MCF 10A (cell line): Measurements from ENCODE around the gene STIMATE. TPM values are rescaled to one million over a fixed set of nuclear protein-coding genes. Genes with fewer than 3 reads are reported as not detected.

Experiments
- BruUV-seq: library from RNA; stranded (reverse); fragments of 400-500 nt; replicated peaks from 2 replicates; lab custom pipeline; 2021; lab: Mats Ljungman, UMichigan
- CTCF ChIA-PET: fragments of 300-600 bp; sonication (Branson Sonifier 250); formaldehyde crosslinking; extraction: SDS; loops from one replicate; lab custom pipeline; 2021; ENCODE audit warnings: antibody characterized with exemption, inconsistent platforms; lab: Yijun Ruan, JAX
- POLR2A ChIA-PET: fragments of 300-600, 350-650 bp; sonication (Branson Sonifier 250); formaldehyde crosslinking; extraction: SDS; loops from one replicate; lab custom pipeline; 2020; ENCODE audit warnings: antibody characterized with exemption, inconsistent platforms; lab: Yijun Ruan, JAX
- DNase-seq: peaks from one replicate; pipeline ENCODE4 v3.0.0-alpha.2; 2018; ENCODE audit not compliant: unreplicated experiment
- H3K27ac Mint-ChIP-seq: one replicate; pipeline ENCODE4 v1.8.0; 2022; ENCODE audit warnings: mild to moderate bottlenecking, low read depth, mixed read lengths; ENCODE audit not compliant: unreplicated experiment
- H3K27me3 Mint-ChIP-seq: one replicate; pipeline ENCODE4 v1.8.0; 2022; ENCODE audit warnings: mixed read lengths; ENCODE audit not compliant: insufficient read depth, unreplicated experiment
- H3K36me3 Mint-ChIP-seq: one replicate; pipeline ENCODE4 v1.8.0; 2022; ENCODE audit warnings: mild to moderate bottlenecking, moderate library complexity, mixed read lengths; ENCODE audit not compliant: insufficient read depth, unreplicated experiment
- H3K4me1 Mint-ChIP-seq: one replicate; pipeline ENCODE4 v1.8.0; 2022; ENCODE audit warnings: mixed read lengths; ENCODE audit not compliant: insufficient read depth, unreplicated experiment
- H3K4me3 Mint-ChIP-seq: one replicate; pipeline ENCODE4 v1.8.0; 2022; ENCODE audit warnings: mild to moderate bottlenecking, moderate library complexity, mixed read lengths; ENCODE audit not compliant: unreplicated experiment
- H3K9me3 Mint-ChIP-seq: one replicate; pipeline ENCODE4 v1.8.0; 2022; ENCODE audit warnings: mixed read lengths; ENCODE audit not compliant: unreplicated experiment
- CTCF ChIP-seq: fragments of 200-600 bp; IDR thresholded peaks from one replicate; pipeline ENCODE4 v1.8.0; 2022; ENCODE audit warnings: antibody characterized with exemption, mild to moderate bottlenecking; ENCODE audit not compliant: unreplicated experiment
- intact Hi-C: fragments of 100-400 bp; cut with micrococcal nuclease; formaldehyde crosslinking; loops from 2 replicates; pipeline ENCODE4 v1.14.1; 2022
- total RNA-seq: library from RNA; stranded (reverse); gene quantifications from 2 replicates; pipeline ENCODE4 v1.2.3, GENCODE V29; 2022

The STIMATE gene
- total RNA-seq, 1 experiment from 2014 or later: 12.0 TPM

GRCh38 chr3:52852419-52852818, 44.9 kb downstream of the STIMATE start:
- no peaks in the 10 kb centered on the region for H3K9me3 Mint-ChIP-seq
- ChIA-PET CTCF (interaction anchor here (0.5 to 2.5 kb wide), 8 partner anchors 8 to 482 kb away, joined by 3 to 10 read pairs (median 3); no protein-coding TSS in a partner anchor), POLR2A (no interaction called here)
- BruUV-seq: no TSS peak
- TF ChIP-seq CTCF: no peak
- intact Hi-C loops: no loop called here
- DNase-seq: no peak
- no peaks in the 10 kb centered on the region for H3K27me3 Mint-ChIP-seq
- no peak overlapping the region for H3K4me3 Mint-ChIP-seq
- no peak overlapping the region for H3K27ac Mint-ChIP-seq
- H3K4me1 Mint-ChIP-seq: no peaks in the 10 kb centered on the region
- peaks cover 7% of the 10 kb centered on the region for H3K36me3 Mint-ChIP-seq

- H3K27me3 Mint-ChIP-seq: no peaks in the 10 kb centered on the region
- POLR2A ChIA-PET: no interaction called here
- intact Hi-C loops: loop anchor here (1.0 kb wide), 2 partner anchors 136 to 221 kb away; no protein-coding TSS in a partner anchor
- H3K4me1 Mint-ChIP-seq: no peaks in the 10 kb centered on the region
- peak; percentile 66 for TF ChIP-seq CTCF
- DNase-seq: peak; percentile 61
- no TSS peak for BruUV-seq
- H3K9me3 Mint-ChIP-seq: no peaks in the 10 kb centered on the region
- H3K27ac Mint-ChIP-seq: no peak overlapping the region
- peaks cover 7% of the 10 kb centered on the region for H3K36me3 Mint-ChIP-seq
- CTCF ChIA-PET: interaction anchor here (0.5 to 1.7 kb wide), 16 partner anchors 9 to 1511 kb away, joined by 3 to 7 read pairs (median 3); no protein-coding TSS in a partner anchor
- H3K4me3 Mint-ChIP-seq: no peak overlapping the region
Observed at GRCh38 chr3:52851348-52851747, 46.0 kb downstream of the STIMATE start.

- H3K4me3 Mint-ChIP-seq: no peak overlapping the region
- H3K9me3 Mint-ChIP-seq: no peaks in the 10 kb centered on the region
- DNase-seq: no peak
- H3K27me3 Mint-ChIP-seq: no peaks in the 10 kb centered on the region
- no peak overlapping the region for H3K27ac Mint-ChIP-seq
- TF ChIP-seq CTCF: no peak
- CTCF ChIA-PET: interaction anchor here (0.6 to 1.7 kb wide), 6 partner anchors 9 to 791 kb away, joined by 3 to 5 read pairs (median 4); no protein-coding TSS in a partner anchor
- BruUV-seq: no TSS peak
- H3K36me3 Mint-ChIP-seq: peaks cover 7% of the 10 kb centered on the region
- POLR2A ChIA-PET: no interaction called here
- no peaks in the 10 kb centered on the region for H3K4me1 Mint-ChIP-seq
- intact Hi-C loops: no loop called here
Observed at GRCh38 chr3:52849656-52850055, 47.7 kb downstream of the STIMATE start.

GRCh38 chr3:52848617-52849016, 48.7 kb downstream of the STIMATE start:
- POLR2A ChIA-PET: interaction anchor here (0.6 kb wide), 2 partner anchors 19 to 1882 kb away, joined by 3 read pairs; no protein-coding TSS in a partner anchor
- DNase-seq: peak; percentile 46
- H3K27me3 Mint-ChIP-seq: no peaks in the 10 kb centered on the region
- no peaks in the 10 kb centered on the region for H3K4me1 Mint-ChIP-seq
- H3K27ac Mint-ChIP-seq: no peak overlapping the region
- TF ChIP-seq CTCF: no peak
- no peak overlapping the region for H3K4me3 Mint-ChIP-seq
- peaks cover 7% of the 10 kb centered on the region for H3K36me3 Mint-ChIP-seq
- CTCF ChIA-PET: interaction anchor here (0.6 to 1.0 kb wide), 2 partner anchors 100 to 348 kb away, joined by 3 read pairs; no protein-coding TSS in a partner anchor
- intact Hi-C loops: no loop called here
- BruUV-seq: no TSS peak
- H3K9me3 Mint-ChIP-seq: no peaks in the 10 kb centered on the region
